Measurements from ENCODE around the gene COX17.

COX17 gene

GRCh38 chr3:119659606-119660291 lies 17.5 kb downstream of the COX17 start:
- no peaks in the 10 kb centered on the region for H3K9me3 ChIP-seq (ENCODE audit: control insufficient read depth, low read length)
- H3K36me3 ChIP-seq (ENCODE audit: control insufficient read depth, insufficient read depth, low read length), result no peaks in the 10 kb centered on the region
- H3K4me1 ChIP-seq (ENCODE audit: control insufficient read depth, insufficient read depth, low read length, poor library complexity, severe bottlenecking), result no peaks in the 10 kb centered on the region
- H3K27ac ChIP-seq (ENCODE audit: low read depth, low read length, severe bottlenecking), result peak overlapping the region; percentile 3
- WGBS, 2 experiments (ENCODE audit: insufficient coverage in 2 of 2), result 67 to 85% methylated on average over 7 to 8 of the region's 9 CpGs
- no peak overlapping the region for H3K4me3 ChIP-seq (ENCODE audit: extremely low read depth, insufficient read depth, low read length, poor library complexity, severe bottlenecking)

GRCh38 chr3:119658994-119659393 lies 18.2 kb downstream of the COX17 start:
- WGBS, 2 experiments (ENCODE audit: insufficient coverage in 2 of 2), result 91 to 100% methylated on average over 1 to 2 of the region's 2 CpGs
- H3K36me3 ChIP-seq (ENCODE audit: control insufficient read depth, insufficient read depth, low read length), result no peaks in the 10 kb centered on the region
- no peak overlapping the region for H3K27ac ChIP-seq (ENCODE audit: low read depth, low read length, severe bottlenecking)

DNA sequence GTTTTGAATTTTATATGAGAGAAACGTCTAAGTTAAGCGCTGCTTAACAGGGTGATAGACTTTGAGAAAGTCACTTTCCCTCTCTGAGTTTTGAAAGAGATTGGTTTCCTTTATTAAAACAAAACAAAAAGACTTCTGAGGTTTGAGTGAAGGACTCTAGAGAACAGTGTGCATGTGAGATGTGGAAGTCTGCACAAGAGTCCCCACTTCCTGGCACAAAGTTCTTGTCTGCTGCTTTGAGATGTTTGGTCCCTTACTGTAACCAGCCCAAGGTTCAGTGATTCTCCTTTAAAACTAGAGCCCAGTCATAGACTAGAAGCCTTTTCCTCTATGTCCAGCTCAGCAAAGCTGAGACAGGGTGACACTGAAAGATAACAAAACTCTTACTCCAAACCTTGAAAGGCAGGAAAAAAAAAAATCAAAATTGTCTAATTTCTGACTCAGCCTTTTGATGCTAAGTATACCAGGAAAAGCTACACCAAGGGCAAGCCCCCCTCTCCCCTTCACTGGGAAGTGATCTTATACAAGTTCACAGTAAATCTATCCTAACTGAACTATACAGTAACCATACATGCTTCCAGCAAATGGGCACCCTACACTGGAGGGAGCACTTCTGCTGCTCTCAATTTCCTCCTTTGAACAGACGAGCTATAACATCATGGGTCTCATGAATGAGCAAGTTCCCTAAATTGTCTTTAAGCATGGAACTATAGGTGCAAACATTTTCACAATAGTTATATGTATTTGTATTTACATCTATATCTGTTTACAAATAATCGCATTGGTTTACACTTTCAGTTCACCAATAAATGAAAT lies 19.1 kb downstream of the COX17 start:
- Histone ChIP-seq H3K9me3 (ENCODE audit: control insufficient read depth, low read length) (no peaks in the 10 kb centered on the region), H3K4me3 (ENCODE audit: extremely low read depth, insufficient read depth, low read length, poor library complexity, severe bottlenecking) (no peak overlapping the region), H3K27ac (ENCODE audit: low read depth, low read length, severe bottlenecking) (no peak overlapping the region), H3K36me3 (ENCODE audit: control insufficient read depth, insufficient read depth, low read length) (no peaks in the 10 kb centered on the region), H3K4me1 (ENCODE audit: control insufficient read depth, insufficient read depth, low read length, poor library complexity, severe bottlenecking) (no peaks in the 10 kb centered on the region)
- WGBS, 2 experiments (ENCODE audit: insufficient coverage in 2 of 2), result 0 to 83% methylated on average over 1 to 3 of the region's 4 CpGs

More at GRCh38 chr3:119658994-119659393, 18.2 kb downstream of the COX17 start:
- Histone ChIP-seq H3K4me1 (ENCODE audit: control insufficient read depth, insufficient read depth, low read length, poor library complexity, severe bottlenecking) (no peaks in the 10 kb centered on the region), H3K9me3 (ENCODE audit: control insufficient read depth, low read length) (no peaks in the 10 kb centered on the region), H3K4me3 (ENCODE audit: extremely low read depth, insufficient read depth, low read length, poor library complexity, severe bottlenecking) (no peak overlapping the region)

DNA sequence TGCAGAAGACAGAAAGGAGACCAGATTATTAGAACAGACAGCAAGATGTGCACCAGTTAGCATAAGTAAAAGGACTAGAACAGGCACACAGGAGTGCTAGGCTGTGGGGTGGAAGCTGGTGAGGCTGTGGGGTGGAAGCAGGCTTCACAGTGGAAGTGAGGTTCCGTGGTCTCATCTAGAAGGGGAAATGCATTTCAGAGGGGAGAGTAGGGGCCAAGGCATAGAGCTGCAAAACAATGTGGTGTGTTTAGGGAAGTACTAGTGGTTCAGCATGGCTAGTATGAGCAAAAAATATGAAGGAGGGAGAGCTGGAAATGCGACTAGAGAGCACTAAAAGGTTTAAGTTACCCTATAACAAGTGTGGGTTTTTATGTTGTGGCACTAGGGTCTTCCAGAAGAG lies 23.3 kb downstream of the COX17 start:
- Histone ChIP-seq H3K27ac (ENCODE audit: low read depth, low read length, severe bottlenecking) (no peak overlapping the region), H3K36me3 (ENCODE audit: control insufficient read depth, insufficient read depth, low read length) (no peaks in the 10 kb centered on the region), H3K4me1 (ENCODE audit: control insufficient read depth, insufficient read depth, low read length, poor library complexity, severe bottlenecking) (no peaks in the 10 kb centered on the region), H3K4me3 (ENCODE audit: extremely low read depth, insufficient read depth, low read length, poor library complexity, severe bottlenecking) (no peak overlapping the region), H3K9me3 (ENCODE audit: control insufficient read depth, low read length) (no peaks in the 10 kb centered on the region)
- 90 to 100% methylated on average over 1 of the region's 2 CpGs for WGBS, 2 experiments (ENCODE audit: insufficient coverage in 2 of 2)

DNA sequence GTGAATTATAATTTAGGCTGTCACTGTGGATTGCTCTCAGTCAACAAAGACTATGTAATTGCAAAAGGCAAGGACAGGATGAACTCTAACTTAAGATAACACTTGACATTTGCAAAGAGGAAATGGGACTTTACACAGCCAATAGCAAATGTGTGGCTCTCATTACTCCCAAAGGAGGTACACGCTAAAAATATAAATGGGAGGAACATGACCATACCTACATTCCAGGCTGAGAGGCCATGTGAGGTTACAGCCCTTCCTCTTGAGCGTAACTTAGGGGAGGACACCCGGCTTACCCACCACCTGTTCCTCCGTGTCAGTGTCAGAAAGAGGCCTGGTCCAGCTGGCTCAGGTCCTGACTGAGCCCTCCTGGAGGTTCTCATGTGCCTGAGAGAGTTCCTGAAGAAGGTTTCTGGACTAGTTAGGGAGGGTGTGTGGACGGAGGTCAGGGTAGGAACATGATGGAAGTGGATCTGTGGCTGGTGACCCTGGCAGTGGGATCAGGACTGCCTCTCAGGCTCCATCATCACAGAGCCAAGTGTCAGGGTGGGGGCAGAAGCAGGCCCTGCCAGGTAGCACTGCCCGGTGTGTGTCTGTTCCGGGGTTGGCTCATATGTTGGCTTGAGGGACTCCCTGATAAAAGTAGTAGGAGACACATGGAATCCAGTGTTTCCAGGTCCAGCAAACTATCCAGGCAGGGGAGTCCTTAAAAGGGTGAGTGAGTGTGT lies 24.7 kb downstream of the COX17 start:
- Histone ChIP-seq H3K36me3 (ENCODE audit: control insufficient read depth, insufficient read depth, low read length) (no peaks in the 10 kb centered on the region), H3K9me3 (ENCODE audit: control insufficient read depth, low read length) (no peaks in the 10 kb centered on the region), H3K27ac (ENCODE audit: low read depth, low read length, severe bottlenecking) (no peak overlapping the region), H3K4me1 (ENCODE audit: control insufficient read depth, insufficient read depth, low read length, poor library complexity, severe bottlenecking) (no peaks in the 10 kb centered on the region), H3K4me3 (ENCODE audit: extremely low read depth, insufficient read depth, low read length, poor library complexity, severe bottlenecking) (no peak overlapping the region)
- WGBS, 2 experiments (ENCODE audit: insufficient coverage in 2 of 2), result 90 to 97% methylated on average over 5 of the region's 7 CpGs

DNA sequence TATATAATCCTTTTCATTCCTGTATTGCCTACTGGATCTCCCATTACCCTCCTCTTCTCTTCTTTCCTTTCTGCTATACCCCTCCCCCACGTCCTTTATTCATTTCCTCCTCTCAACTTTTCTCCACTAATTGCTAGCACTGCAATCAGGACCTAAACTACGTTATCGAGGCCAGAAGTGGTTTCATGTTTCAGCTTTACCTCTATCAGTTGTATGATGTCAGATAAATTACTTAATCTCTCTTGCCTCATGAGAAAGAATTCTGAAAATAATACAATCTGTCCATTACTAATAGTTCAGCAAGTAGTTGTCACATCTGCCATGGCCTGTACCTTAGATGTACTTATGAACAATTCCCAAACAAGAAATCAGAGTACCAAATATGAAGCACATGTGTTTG lies 27.4 kb downstream of the COX17 start:
- H3K9me3 ChIP-seq (ENCODE audit: control insufficient read depth, low read length), result no peaks in the 10 kb centered on the region
- H3K4me1 ChIP-seq (ENCODE audit: control insufficient read depth, insufficient read depth, low read length, poor library complexity, severe bottlenecking), result no peaks in the 10 kb centered on the region
- WGBS, 2 experiments (ENCODE audit: insufficient coverage in 2 of 2), result 65 to 86% methylated on average over 3 of the region's 3 CpGs
- H3K4me3 ChIP-seq (ENCODE audit: extremely low read depth, insufficient read depth, low read length, poor library complexity, severe bottlenecking), result no peak overlapping the region
- H3K36me3 ChIP-seq (ENCODE audit: control insufficient read depth, insufficient read depth, low read length), result no peaks in the 10 kb centered on the region
- no peak overlapping the region for H3K27ac ChIP-seq (ENCODE audit: low read depth, low read length, severe bottlenecking)

DNA sequence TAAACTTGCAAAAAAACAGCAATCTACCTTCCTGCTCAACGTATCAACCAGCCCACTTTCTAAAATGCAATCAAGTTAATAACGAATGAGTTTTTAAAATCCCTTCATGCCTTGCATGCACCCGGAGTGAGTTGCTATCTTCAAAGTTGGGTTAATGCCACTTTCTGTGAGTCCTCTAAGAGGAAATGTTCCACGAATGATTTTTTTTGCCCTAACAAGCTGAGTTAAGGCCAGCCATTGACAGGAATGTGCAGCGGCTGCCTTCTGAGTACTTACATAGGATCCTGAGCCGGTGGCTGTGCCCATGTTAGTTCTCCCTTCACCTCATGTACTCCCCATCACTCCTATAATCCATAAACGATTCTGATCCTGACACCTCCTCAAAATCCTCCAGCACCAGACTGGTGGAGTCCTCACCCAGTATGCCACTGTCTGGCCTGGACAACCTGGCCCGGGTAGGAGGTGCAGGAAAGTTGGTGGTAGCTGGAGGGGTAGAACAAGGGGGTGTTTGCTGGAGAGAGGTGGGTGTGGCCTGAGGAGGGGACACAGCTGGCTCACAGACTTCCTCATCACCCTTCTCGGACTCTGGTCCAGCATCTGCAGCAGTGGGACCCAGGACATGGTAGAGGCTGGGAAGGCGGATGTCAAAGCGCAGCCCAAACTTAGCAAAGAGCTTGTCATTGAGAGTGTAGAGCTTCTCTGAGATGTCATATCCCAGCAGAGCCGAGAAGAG lies 29.2 kb downstream of the COX17 start:
- WGBS, 2 experiments (ENCODE audit: insufficient coverage in 2 of 2), result 89 to 90% methylated on average over 9 to 10 of the region's 12 CpGs
- H3K36me3 ChIP-seq (ENCODE audit: control insufficient read depth, insufficient read depth, low read length), result no peaks in the 10 kb centered on the region
- H3K9me3 ChIP-seq (ENCODE audit: control insufficient read depth, low read length), result no peaks in the 10 kb centered on the region
- peaks cover 5% of the 10 kb centered on the region for H3K4me1 ChIP-seq (ENCODE audit: control insufficient read depth, insufficient read depth, low read length, poor library complexity, severe bottlenecking)
- H3K4me3 ChIP-seq (ENCODE audit: extremely low read depth, insufficient read depth, low read length, poor library complexity, severe bottlenecking), result no peak overlapping the region
- H3K27ac ChIP-seq (ENCODE audit: low read depth, low read length, severe bottlenecking), result no peak overlapping the region

DNA sequence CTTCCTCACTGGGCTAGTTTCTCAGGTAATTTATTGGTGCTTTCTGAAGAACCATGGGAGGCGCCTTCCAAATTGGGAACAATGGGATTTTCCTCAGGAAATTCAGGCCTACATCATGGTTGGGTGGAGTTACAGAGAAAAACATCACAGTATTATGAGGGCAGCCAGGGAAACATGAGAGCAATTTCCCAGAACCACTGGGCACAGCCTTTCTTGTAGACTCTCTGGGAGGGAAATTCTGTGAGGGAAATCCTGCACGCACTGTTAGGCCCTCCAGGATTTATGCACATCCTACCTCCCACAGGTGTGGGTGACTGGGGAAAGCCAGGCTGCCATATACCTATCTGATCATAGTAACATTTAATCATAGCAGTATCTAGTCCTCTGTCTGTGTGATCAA lies 30.0 kb downstream of the COX17 start:
- Histone ChIP-seq H3K4me3 (ENCODE audit: extremely low read depth, insufficient read depth, low read length, poor library complexity, severe bottlenecking) (no peak overlapping the region), H3K36me3 (ENCODE audit: control insufficient read depth, insufficient read depth, low read length) (no peaks in the 10 kb centered on the region), H3K27ac (ENCODE audit: low read depth, low read length, severe bottlenecking) (no peak overlapping the region), H3K9me3 (ENCODE audit: control insufficient read depth, low read length) (no peaks in the 10 kb centered on the region), H3K4me1 (ENCODE audit: control insufficient read depth, insufficient read depth, low read length, poor library complexity, severe bottlenecking) (peaks cover 8% of the 10 kb centered on the region)
- WGBS, 2 experiments (ENCODE audit: insufficient coverage in 2 of 2), result 90% methylated on average over 2 of the region's 2 CpGs; no CpG with 5 or more reads in 1 of the 2 experiments

GRCh38 chr3:119645813-119646212 lies 31.4 kb downstream of the COX17 start:
- Histone ChIP-seq H3K27ac (ENCODE audit: low read depth, low read length, severe bottlenecking) (no peak overlapping the region), H3K4me1 (ENCODE audit: control insufficient read depth, insufficient read depth, low read length, poor library complexity, severe bottlenecking) (peaks cover 8% of the 10 kb centered on the region), H3K9me3 (ENCODE audit: control insufficient read depth, low read length) (no peaks in the 10 kb centered on the region), H3K36me3 (ENCODE audit: control insufficient read depth, insufficient read depth, low read length) (no peaks in the 10 kb centered on the region), H3K4me3 (ENCODE audit: extremely low read depth, insufficient read depth, low read length, poor library complexity, severe bottlenecking) (no peak overlapping the region)
- no CpG with 5 or more reads among the region's 1 CpG for WGBS, 2 experiments (ENCODE audit: insufficient coverage in 2 of 2)

- no peaks in the 10 kb centered on the region for H3K36me3 ChIP-seq (ENCODE audit: control insufficient read depth, insufficient read depth, low read length)
- no peak overlapping the region for H3K27ac ChIP-seq (ENCODE audit: low read depth, low read length, severe bottlenecking)
- H3K4me3 ChIP-seq (ENCODE audit: extremely low read depth, insufficient read depth, low read length, poor library complexity, severe bottlenecking), result no peak overlapping the region
- peaks cover 8% of the 10 kb centered on the region for H3K4me1 ChIP-seq (ENCODE audit: control insufficient read depth, insufficient read depth, low read length, poor library complexity, severe bottlenecking)
- no peaks in the 10 kb centered on the region for H3K9me3 ChIP-seq (ENCODE audit: control insufficient read depth, low read length)
- WGBS, 2 experiments (ENCODE audit: insufficient coverage in 2 of 2), result no CpG with 5 or more reads among the region's 1 CpG
These were observed 32.7 kb downstream of the COX17 start for GRCh38 chr3:119644481-119644880.
